ENCODE data around the gene METTL16.
"Not testable (repeated sequence)": the region's sequence is repeated elsewhere in the genome, so short reads cannot be mapped to it uniquely, and the experiment has no call there.

METTL16 gene

DNA sequence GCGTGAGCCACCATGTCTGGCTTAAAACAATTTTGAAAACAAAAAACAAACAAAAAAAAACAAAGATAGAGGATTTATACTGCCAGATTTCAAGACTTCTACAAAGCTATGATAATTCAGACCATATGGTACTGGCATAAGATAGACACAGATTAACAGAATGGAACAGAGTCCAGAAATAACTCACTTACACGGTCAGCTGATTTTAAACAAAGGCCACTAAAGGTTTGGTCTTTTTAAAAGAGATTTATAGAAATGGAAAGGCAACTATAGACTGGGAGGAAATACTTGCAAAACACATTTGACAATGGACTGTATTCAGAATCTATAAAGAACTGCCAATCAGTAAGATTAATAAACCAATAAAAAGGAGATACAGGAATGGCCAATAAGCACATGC is 62.2 kb downstream of the METTL16 start:
- DNase-seq, result no peak

- DNase-seq, result not testable (repeated sequence)
Measured at GRCh38 chr17:2447479-2447878, 64.2 kb downstream of the METTL16 start.

DNA sequence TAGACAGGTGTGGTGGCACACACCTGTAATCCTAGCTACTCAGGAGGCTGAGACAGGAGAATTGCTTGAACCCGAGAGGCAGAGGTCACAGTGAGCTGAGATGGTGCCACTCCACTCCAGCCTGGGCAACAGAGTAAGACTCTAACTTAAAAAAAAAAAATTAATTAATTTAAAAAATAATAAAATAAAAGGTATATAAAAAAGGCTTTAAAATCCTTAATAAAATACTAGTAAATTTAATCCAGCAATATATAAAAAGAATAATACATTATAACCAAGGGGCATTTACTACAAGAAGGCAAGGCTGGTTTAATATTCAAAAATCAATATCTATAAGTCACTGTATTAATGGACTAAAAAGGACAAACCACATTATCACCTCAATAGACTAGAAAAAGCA is 66.0 kb downstream of the METTL16 start:
- no peak for DNase-seq

DNA sequence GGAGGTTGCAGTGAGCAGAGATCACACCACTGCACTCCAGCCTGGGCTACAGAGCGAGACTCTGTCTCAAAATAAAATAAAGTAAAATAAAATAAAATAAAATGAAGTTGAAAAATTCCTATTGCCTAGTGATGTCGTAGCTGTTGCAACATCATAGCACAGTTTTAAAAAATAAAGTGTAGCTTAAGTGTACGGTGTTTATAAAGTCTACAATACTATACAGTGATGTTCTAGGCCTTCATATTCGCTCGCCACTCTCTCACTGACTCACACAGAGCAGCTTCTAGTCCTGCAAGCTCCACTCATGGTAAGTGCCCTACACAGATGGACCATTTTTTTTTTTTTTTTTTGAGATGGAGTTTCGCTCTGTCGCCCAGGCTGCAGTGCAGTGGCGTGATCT is 67.3 kb downstream of the METTL16 start:
- DNase-seq, result no peak

- no peak for DNase-seq
Measured at GRCh38 chr17:2442166-2442565, 69.5 kb downstream of the METTL16 start.

DNA sequence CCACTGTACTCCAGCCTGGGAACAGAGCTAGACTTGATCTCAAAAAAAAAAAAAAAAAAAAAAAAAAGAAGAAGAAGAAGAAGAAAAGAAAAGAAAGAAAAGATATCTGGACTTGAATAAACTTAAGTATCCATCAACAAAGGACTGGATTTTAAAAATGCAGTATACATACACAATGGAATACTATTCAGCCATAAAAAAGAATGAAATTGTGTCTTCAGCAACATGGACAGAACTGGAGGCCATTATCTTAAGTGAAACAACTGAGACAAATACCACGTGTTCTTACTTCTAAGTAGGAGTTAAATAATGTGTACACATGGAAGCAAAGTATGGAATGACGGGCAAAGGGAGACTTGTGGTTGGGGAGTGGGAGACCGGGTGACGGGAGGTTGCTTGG is 70.8 kb downstream of the METTL16 start:
- DNase-seq, result no peak

- peak; percentile 21 for DNase-seq
Measured at GRCh38 chr17:2439997-2440396, 71.7 kb downstream of the METTL16 start.

DNA sequence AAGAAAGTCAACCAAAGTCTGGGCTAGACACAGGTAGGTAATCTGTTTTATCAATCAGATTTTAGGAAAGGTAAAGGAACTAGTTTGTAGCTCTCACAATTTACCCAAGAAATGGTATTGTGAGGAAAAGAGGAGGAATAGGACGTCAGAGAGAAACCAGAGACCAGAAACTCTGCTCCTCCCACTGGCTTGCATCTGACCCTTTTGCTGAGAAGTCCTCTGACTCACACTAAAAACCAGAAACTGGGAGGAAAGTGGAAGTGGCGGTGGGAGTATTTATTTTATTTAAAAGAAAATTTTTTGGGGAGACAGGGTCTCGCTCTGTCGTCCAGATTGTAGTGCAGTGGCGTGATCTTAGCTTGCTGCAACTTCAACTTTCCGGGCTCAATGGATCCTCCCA is 72.9 kb downstream of the METTL16 start:
- peak; percentile 54 for DNase-seq

- no peak for DNase-seq
Measured at GRCh38 chr17:2436316-2436905, 75.3 kb downstream of the METTL16 start.

DNA sequence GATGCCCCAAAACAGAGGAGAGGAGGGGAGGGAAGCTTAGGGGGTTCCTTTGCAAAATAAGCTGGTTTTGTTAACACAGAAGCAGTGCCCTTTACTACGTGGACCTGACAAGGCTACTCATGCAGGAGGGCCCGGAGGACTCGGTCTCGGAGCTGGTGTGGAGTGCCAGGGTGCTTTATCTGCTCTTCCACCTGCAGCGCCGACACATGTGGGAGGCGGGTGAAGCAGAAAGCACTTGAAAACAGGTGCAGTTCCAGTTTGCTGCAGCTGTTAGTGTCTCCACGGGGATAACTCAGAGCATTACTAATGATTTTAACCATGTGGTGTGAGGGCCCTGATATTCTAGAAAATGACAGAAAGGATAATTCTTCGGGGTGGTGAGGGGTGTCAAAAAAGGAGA is 75.8 kb downstream of the METTL16 start:
- no peak for DNase-seq

DNA sequence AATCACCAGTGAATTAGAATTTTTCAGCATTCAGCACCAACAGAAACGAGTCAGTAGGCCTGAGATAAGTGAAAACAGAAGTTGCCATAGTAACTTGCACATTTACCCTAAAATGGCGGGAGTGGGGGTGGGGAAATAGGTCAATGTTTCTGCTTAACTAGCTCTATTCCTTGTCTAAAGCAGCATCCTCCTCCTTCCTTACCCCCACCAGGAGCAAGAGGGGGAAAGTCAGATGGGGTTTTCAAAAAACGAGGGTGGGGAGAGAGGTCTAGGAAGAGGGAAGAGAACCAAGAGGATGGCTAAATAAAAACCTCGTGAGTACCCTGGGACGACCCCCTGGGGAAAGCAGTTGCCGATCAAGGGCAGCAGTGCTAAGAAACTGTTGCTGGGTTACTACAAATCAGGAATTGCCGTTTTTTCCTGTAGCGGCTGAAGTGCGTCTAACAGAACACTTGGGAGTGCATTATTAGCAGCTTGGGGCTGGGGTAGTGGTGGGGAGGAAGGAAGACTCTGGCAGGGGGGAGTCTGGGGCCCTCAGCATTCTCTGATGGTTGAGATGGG is 76.4 kb downstream of the METTL16 start:
- DNase-seq, result no peak

GRCh38 chr17:2433696-2434095 is 78.0 kb downstream of the METTL16 start:
- peak; percentile 38 for DNase-seq

DNA sequence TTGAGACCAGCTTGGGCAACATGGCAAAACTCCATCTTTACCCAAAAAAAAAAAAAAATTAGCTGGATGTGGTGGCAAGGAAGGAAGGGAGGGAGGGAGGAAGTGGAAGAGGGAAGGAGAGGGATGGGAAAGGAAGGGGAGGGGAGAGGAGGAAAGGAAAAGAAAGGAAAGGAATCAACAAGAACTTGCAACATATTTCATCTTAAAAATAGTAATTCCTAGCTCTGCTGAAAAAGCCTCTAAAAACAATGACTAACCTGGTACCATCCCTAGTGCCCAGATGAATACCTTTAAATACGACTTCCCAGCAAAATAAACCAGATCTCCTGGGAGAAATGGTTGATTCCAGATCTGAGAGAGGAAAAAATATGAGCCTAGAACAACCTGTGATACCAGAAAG is 83.8 kb downstream of the METTL16 start:
- no peak for DNase-seq

DNA sequence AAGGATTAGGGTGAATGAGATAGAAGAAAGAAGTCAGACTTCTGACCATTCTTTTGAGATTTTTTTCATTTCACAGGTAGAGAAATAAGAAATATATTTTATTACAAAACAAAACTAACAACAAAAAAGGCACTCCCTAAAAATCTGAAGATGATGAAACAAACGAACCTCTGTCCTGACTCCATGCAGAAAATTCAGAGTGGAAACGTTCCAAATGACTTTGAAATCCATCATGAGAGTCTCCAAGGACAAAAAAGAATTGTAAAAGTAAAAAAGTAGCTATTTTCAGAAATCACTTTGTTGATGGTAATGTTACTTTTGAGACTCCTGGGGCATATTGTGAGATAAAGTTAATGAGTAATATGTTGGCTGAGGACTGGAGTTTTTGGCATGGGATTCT is 84.5 kb downstream of the METTL16 start:
- DNase-seq, result no peak

DNA sequence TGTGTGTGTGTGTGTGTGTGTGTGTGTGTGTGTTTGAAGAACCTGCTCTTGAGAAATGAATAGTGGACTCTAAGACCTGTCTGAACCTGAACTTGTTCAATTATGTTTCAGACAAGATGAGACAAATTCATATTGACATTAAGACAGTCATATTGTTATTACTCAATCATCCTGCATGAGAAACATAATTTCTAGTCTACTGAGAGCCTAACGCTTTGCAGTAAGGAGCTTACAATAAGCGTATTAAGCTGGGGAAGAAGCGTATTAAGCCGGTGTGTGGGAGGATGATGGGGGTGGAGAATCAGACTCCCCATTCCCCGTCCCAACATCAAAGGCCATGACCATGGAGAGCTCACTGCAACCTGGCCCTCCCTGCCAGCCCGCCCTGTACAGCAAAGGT is 88.4 kb downstream of the METTL16 start:
- no peak for DNase-seq

GRCh38 chr17:2421315-2422147 is 90.2 kb downstream of the METTL16 start:
- no peak for DNase-seq

- no peak for DNase-seq
Measured at GRCh38 chr17:2420176-2420575, 91.5 kb downstream of the METTL16 start.

GRCh38 chr17:2419486-2419885 is 92.2 kb downstream of the METTL16 start:
- DNase-seq, result no peak

DNA sequence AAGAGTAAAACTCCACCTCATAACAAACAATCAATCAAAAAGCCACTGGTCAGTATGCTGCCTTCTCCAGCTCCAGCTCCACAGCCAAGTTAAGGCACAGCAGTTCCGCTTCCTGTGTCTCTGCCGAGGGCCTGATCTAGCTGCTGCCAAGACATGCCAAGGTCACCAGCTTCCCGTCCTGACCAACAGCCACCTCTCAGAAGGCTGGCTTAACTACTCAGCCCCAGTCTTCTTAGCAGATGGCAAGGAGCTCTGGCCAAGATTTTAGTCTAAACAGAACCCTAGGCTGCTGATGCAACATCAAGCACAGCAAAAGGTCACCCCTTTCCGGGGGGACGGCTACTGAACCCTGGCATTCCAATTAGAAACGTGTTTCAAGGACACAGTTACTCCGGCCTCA is 93.1 kb downstream of the METTL16 start:
- no peak for DNase-seq

DNA sequence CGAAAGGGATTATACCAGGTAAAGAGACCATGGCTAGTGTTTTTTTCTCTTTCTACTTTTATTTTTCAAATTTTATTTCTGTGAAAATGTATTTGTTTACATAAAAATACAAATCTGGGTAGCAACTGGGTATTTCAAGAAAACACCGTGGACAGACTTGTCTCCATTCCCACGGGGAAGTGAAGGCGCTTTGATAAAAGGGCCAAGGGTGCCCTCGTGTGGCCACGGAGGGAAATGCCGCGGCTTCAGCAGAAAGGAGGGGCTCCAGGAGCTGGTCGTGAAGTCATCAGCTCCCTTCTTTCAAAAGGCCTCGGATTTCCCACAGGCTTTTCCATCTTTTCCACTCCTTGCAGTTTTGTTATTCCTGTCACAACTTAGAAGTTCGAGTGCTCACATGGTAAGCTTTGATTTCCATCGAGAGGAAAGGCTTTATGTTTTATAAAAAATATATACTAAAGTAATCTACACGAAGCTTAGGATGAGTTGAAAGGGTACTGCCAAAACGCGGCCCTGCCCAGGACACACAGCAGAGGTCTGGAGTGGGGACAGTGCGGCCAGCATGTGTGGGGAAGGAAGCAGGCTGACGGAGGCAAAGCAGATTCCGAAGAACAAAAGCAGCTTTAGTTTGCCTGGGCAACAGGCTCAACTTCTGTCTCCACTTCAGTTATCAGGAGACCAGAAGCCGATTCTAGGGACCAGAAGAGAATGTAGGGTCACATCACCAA is 95.5 kb downstream of the METTL16 start:
- DNase-seq, result peak; percentile 85

DNA sequence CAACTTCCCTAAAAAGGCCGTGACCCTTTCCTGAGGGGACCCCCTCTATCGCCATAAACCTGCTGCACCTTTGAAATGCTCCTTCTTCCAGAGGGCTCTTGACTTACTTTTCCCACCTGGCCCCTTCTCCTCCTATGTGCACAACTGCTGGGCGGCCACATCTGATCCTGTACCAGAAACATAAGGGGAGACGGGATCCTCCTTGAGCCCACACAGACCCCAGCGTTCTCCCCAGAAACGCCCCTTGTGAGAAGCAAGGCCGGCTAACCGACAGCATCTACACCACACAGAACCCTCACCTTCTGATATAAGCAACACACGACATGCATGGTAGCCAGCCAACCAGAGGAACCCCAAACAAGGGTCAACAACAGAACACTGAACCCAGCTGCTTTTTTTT is 96.6 kb downstream of the METTL16 start:
- no peak for DNase-seq

DNA sequence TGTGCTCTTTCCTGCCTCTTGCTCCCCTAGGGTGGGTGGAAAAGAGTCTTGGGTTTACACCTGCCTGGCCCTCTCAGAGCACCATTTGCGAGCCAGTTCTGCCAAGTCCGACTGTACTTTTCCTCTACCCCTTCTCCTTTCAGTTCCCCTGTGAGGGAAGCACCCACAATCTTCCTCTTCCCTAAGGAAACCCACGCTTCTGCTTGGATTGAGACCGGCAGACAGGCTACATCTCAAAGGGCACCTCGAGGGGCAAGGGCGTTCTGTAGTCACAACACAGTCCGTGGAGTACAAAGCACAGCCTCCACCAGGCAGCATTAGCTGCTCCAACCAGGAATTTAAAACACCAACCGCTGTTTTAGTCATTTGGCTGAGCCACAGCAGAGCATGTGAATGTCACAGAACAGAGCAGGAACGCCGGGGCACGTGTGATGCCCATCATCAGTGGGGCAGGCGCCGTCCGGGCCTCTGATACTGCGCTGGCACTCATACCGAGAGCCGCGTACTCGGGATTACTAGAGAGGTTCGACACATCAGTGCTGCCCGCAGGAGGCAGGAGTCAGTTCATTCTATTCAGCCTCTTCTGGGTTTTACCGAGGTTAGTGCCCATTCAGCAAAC is 97.1 kb downstream of the METTL16 start:
- no peak for DNase-seq

DNA sequence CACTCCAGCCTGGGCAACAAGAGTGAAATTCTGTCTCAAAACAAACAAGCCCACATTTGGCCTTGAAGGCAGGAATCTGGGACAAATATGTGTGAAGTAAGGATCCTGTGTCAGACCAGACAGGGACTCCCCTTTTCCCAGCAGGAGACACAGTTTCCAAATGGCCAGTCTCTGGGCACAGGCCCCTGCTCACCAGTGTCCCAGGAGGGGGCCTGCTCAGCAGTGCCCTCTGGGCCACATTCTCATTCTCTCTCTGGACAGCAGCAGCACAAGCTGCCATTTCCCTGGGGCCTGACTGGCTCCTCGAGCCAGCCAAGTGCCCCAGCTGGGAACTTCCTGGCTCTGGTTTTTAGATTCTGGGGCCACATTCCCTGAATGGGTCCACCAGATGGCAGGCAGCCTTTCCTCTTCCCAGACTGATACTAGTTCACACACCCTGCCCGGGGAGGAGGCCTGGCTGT is 99.1 kb downstream of the METTL16 start:
- DNase-seq, result peak; percentile 58

Measured in EL (cell line).